HG03175 (cell line): ENCODE data around the gene PRDM1.

ENCODE experiments used
- ATAC-seq: cut with Tn5 transposase; IDR thresholded peaks from one replicate; pipeline ENCODE4 v1.9.1; 2021; ENCODE audit warnings: mild to moderate bottlenecking, moderate library complexity; ENCODE audit not compliant: unreplicated experiment

The PRDM1 gene

DNA sequence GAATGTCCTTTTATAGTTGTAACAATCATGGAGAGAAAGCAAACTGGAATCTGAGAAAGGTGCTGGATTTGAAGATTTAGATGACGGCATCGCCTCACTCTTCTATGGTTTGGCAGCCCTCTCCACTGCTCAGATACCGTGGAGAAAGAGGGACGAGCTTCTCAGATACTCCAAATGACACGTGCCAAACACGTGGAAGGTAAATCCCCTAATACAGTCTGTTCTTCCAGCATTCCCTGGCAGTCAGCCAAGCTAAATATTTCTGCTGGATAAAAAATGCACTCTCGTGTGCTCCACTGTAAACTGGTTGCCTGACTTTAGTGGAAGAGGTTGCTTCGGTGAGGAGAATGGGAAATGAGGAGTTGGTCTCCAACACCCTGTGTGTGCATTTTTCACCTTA is 16.7 kb upstream of the PRDM1 start:
- no peak for ATAC-seq

DNA sequence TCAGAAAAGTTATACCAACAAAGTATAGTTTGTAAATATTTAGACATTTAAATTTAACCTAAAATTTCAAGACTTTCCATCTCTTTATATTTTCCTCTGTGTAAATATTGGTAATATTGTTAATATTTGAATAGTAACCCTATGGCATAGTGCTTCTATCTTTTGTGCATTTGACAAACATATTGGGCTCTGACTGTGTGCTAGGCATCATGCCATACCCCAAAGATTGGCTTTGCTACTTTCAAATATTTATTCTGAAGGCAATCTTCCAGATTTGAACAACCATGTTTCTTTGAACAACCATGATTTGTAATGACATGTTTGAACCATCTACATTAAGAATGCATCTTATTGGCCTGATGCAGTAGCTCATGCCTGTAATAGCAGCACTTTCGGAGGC is 15.5 kb upstream of the PRDM1 start:
- no peak for ATAC-seq

DNA sequence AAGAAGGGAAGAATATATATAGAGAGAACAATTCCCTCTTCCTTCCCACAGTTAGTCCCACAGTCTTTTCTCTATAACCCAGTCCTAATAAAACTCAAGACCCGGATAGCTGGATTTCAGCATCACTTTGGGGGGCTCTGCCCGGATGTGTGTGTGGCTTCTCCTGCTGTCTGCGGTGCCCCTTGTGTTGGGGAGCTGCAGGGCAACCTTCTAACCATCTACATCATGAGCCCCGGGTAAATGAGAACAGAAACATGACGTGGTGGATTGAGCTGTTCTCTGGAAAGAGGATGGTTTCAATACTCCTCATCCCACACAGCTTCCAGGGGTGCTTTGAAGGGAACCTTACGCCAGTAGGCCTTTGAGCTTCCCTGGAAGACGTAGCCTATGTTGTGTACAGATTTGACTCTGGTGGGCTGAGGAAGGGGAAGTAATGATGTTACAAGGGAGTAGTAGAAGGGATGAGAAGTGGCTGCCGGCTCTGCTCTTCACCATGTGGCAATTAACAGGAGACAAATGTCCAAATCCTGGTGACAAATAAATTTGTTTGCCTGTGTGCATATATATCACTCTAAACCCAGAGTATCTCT is 13.5 kb upstream of the PRDM1 start:
- no peak for ATAC-seq

DNA sequence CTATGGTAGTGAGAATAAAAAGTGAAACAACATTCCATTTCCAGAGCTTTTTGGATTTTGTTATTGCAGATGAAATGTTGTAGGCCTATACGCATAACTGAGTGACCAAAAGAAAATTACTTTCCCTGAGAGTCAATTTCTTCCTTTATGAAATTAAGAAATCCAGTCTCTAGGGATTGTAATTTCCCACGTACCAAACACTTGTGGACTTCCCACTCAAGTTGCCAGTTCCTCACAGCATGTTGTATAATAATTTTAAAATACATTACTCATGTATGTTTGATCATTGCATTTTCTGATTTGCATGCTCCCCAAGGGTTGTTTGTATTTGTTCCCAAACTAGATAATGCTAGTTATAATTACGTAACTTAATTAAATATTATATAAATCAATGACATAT is 12.0 kb upstream of the PRDM1 start:
- ATAC-seq: no peak

- ATAC-seq: no peak
These were observed 10.0 kb upstream of the PRDM1 start for GRCh38 chr6:106076139-106076538.

DNA sequence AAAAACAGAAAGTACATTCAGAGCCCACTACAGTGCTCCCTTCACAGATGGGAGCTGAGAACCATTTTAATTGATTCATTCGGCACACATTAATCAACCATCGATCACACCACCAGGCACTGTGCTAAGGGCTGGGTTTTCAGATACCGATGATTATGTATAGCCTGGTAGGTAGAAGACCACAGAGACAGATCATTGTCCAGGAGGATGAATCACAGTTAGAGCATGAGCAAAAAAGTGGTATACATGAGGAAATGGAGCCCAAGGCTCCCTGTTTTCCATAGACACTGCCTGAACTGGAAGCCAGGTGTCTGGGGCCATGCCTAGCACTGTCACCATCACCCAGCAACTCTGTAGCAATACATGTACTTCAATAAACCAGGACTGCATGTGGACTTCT is 9.0 kb upstream of the PRDM1 start:
- no peak for ATAC-seq

- no peak for ATAC-seq
These were observed 8.3 kb upstream of the PRDM1 start for GRCh38 chr6:106077881-106078280.

- ATAC-seq: no peak
These were observed 6.0 kb upstream of the PRDM1 start for GRCh38 chr6:106079961-106080762.

DNA sequence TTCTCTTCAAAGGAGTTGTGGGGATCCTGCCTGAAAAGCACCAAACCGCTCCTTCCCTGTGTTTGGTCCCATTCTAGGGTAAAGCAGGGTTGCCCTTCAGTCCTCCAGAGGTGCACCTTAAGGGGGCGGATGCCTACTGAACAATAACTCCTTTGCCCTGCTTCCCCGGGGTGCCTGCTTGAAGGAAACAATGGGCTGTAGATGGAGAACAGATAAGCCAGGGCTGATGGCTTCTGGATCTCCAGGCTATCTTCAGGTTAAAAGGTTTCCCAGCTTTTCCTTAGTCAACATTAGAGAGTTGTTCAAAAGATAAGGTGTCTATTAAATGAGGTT is 5.4 kb upstream of the PRDM1 start:
- ATAC-seq: no peak

DNA sequence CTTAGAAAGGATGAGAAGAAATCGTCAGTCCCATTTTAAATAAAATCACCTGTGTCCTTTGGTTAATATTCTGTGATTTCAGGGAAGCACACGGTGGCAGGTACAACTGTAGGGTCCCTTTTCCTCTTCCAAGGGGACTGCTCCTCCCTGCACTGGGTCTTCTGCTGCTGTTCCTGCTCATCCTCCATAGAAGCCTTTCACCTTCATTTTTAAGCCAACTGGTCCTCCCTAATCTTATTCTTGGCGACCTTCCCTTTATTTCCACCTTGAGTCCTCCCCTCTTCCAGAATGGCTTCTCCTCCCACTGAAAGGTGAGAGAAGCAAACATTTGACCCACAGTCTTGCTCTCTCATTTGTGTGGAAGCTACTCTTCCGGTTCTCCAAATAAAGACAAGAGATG is 4.4 kb upstream of the PRDM1 start:
- no peak for ATAC-seq

DNA sequence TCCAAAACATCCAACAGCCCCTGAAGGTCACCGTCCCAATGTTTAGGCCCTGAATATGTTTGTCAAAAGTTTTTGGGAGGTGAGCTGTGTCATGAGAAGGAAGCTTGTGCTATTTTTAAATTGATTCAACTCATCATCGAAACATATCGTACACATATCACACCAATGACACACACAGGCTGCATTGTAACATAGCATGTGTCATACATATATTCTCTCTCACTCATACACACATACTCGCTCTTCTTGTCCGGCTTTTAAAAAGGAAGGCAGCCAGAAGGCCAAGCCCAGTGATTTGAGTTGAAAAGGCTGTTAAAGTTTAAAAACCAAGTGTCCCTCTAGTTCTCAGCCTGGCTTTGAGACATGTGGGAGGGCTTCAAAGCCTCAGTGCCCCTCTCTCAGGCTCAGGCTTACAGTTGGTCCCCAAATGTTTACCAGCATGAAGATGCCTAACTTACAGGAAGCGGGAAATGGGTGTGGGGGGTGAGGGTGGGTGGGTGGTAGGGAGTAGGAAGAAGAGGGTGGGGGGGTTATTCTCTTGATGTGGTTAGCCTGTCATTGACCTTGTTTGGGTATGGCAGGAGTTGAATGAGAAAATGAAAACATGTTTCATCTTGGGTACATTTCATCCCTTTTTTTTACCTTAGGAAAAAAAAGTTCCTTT is 3.3 kb upstream of the PRDM1 start:
- ATAC-seq: no peak

DNA sequence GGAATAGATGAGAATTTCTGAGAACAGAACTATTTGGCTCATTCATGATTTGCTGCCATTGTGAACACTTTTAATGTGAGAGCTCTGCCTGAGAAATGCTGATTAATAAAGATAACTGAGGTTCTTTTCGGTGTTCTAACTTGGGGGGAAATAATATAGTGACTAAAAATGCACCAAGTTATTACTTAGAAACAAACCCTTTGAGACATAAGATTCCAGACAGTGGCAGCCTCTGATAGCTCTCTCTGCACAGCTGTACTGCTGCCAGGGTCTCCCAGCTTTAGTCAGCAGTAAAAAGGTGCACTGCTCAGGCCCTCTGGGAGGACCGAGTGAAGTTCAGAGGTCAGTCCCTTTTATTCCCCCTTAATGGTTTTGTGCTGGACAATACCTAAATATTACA is 2.5 kb upstream of the PRDM1 start:
- ATAC-seq: no peak

DNA sequence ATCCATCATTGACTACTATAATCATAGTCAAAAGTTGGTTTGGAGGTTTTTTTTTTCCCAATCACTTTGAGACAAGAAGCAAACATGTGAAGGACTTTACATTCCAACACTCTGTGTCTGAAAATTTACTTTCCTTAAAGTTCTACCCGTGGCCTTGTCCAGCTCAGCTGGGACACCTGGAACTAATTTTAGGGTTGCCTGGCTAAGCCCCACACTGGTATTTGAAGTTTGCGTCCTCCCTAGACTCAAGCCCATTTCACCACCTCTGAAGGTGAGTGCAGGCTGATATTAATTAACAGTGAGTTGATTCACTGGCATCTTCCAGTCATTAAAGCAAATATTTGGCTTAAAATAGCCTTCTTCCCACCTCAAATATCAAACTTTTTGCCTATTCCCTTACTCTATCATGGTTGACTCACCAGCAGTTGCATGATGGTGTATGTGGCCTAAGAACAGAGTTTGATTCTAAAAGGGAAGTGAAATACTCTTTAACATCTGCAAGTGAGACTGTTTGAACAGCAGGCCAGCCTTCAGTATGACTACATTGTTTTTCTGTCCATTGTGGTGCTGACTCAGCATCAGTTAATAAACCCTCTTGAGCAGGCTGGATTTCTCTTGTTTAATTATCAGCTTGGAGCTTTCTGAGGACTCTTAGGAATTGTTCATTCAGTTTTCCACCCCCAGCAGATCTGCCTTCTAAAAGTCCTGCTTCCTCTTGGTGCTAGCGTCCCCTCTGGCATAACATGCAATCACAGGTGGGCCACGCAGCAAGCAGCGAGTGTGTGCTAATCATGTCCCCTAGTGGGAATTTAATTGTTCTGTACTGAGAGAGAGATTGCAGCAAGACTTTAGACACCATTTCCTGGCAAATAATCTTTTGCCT is 1.8 kb upstream of the PRDM1 start:
- peak; percentile 85 for ATAC-seq

- ATAC-seq: no peak
These were observed 996 bp upstream of the PRDM1 start for GRCh38 chr6:106084989-106085691.

DNA sequence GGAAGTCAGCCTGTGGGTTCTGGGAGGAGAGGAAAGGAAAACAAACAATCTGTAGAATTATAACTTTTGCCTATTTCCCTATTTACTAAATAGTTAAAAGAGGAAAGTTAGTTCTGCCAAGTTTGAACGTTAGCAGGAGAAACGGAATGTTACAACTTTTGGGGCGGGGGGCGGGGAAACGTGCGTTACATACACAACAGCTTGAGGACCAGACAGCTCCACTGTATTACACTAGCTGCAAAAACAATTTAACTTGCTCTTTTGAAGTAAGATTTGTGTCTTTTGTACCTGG is 498 bp upstream of the PRDM1 start:
- no peak for ATAC-seq

- ATAC-seq: no peak
These were observed 659 bp downstream of the PRDM1 start for GRCh38 chr6:106086814-106087175.

DNA sequence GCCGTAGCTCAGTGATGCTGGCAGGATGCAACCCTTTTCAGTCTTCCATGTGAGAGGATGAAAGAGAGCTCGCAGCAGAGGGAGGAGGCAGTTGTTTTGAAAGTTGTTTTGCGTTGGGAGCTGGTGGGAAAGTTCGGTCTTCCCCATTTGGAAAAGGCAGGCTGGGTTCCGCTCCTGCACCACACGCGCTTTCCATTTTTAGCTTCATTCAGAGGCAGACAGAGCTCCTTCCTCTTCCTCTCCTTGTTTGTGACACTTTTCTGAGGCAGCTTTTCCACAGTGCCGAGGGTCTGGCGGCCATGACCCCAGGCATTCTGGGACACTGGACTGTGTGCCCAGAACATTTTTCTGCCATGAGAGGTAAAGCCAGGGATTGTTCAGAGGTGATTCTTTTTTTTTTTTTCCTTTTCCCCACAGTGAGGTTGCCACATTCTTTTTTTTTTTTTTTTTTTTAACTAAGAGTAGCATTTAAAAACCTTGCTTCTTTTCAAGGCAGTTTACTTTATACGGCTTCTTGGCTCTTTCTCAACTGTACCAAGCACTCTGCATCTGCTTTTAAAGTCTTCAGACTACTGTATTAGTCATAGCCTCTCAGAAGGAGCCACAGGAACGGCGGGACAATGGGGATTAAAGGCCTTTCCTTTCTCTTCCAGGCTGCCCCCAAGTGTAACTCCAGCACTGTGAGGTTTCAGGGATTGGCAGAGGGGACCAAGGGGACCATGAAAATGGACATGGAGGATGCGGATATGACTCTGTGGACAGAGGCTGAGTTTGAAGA is 1.6 kb downstream of the PRDM1 start:
- ATAC-seq: no peak

- ATAC-seq: no peak
These were observed 3.9 kb downstream of the PRDM1 start for GRCh38 chr6:106090001-106090400.

DNA sequence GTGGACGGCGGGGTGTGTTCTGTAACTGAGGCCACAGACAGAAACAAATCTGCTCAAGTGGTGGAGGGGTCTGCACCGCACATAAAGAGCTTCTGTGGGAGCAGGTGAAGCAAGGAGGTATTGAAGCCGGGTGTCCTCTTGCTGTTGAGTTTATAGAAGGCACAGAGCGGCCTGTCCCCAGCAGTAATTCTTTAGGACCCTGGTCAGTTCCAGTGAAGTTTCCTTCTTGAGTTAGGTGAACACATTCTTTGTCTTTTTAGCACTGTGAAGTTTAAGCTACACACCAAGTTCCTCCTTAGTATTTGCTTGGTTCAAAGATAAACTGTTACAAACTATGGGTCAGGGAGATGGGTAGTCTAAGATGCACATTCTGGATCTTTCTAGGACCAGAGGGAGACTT is 6.1 kb downstream of the PRDM1 start:
- ATAC-seq: no peak

DNA sequence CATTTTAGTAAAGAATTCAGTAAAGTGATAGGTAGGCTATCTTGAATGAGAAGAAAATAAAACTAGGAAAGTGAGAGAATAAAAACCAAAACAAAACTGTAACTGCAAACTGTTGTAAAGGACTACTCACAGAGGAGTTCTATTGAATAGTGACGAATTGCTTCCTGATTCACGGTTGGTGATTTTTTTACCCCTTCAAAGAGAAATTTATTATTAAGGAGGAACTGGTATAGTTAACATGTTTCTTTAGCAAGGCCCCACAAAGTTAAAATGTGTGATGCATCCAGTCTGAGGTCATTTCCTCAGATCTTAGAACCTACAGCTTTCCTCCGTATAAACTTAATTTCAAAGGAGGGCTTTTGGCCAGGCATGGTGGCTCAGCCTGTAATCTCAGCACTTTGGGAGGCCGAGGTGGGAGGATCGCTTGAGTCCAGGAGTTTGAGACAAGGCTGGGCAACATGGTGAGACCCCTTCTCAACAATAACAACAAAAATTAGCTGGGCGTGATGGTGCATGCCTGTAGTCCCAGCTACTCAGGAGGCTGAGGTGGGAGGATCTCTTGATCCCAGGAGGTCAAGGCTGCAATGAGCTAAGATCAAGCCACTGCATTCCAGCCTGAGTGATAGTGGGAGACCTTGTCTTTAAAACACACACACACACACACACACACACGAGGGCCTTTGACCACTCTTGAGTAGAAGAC is 8.3 kb downstream of the PRDM1 start:
- ATAC-seq: no peak
